ENCODE measurements around the gene CNOT3.
"Not testable (repeated sequence)": the region's sequence is repeated elsewhere in the genome, so short reads cannot be mapped to it uniquely, and the experiment has no call there.

The CNOT3 gene

GRCh38 chr19:54172471-54173358, 35.2 kb downstream of the CNOT3 start, which contains the start of gene TMC4:
Gene TMC4, minus strand, starts transcription at chr19:54173160. Its CDS starts 43 bp downstream, at chr19:54173117.
- DNase-seq = peak in 3 of 4 experiments; percentile 30 to 40 (median 39)

DNA sequence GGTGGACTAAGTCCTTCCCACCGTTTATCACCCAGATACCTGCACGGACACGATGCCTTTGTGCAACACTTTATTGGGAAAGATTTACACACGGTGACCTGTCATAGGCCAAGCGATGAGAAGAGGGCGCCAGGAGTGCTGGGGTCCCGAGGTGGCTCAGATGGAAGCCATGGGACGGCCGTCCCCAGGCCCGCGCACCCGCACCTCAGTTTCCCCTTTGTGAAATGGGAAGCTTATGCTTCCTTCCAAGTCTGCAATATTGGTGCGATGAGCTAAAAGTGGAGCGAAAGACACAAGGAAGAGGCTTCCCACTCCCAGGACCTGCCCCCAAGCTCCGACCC, 35.8 kb downstream of the CNOT3 start:
- DNase-seq = no peak

GRCh38 chr19:54173951-54174834, 36.6 kb downstream of the CNOT3 start:
- DNase-seq = no peak

- DNase-seq = peak in 2 of 4 experiments; percentile 35 to 46
Measured at GRCh38 chr19:54178581-54179261, 41.2 kb downstream of the CNOT3 start.

GRCh38 chr19:54179262-54179852, 41.8 kb downstream of the CNOT3 start:
- DNase-seq = no peak

GRCh38 chr19:54179921-54180461, 42.4 kb downstream of the CNOT3 start:
- peak in 3 of 4 experiments; percentile 39 to 43 (median 40) for DNase-seq

GRCh38 chr19:54180691-54181091, 43.1 kb downstream of the CNOT3 start:
- DNase-seq = no peak

GRCh38 chr19:54181894-54182293, 44.3 kb downstream of the CNOT3 start:
- not testable (repeated sequence) for DNase-seq

DNA sequence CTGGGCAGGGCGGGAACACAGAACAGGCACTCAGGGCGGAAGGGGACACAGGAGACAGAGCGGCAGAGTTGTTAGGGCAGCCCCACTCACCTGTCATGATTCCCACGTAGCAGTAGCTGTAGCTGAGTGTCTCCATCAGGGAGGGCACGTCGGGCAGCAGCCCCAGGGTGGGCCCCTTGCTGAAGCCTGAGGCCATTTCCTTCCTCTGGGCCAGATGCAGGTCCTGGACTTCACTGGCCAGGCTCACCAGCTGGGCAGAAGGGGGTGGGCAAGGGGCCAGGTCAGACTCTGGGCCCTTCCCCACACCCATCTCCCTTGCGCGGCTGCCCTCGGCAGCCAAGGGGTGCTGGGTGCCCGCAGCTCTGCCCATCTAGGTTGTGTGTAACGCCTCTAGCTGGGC, 45.9 kb downstream of the CNOT3 start:
- DNase-seq = no peak

DNA sequence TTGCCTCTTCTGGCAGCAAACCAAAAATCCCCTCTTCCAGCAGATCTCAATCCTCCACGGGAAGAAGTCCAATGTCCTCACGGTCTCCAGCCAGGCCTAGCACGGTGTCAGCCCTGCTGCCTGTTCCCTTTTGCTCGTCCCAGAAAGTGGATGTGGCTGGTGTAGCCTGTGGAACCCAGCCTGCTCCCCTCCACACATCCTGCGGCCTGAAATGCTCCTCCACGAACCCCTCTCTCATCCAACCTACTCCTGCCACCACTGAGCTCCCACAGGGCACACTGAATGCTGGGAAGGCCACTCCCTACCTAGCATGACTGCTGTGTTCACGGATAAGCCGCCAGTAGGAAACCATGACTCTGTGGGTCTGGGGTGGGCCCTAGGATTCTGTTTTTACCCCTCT, 48.8 kb downstream of the CNOT3 start:
- no peak for DNase-seq

- no peak for DNase-seq
Measured at GRCh38 chr19:54186934-54187381, 49.4 kb downstream of the CNOT3 start.

- DNase-seq = peak in 2 of 4 experiments; percentile 35 to 43
Measured at GRCh38 chr19:54188215-54188871, 50.8 kb downstream of the CNOT3 start.

- no peak for DNase-seq
Measured at GRCh38 chr19:54189145-54189734, 51.7 kb downstream of the CNOT3 start, which contains the start of gene MBOAT7. Gene MBOAT7, minus strand, starts transcription at chr19:54189580. Its CDS starts 1,072 bp downstream, at chr19:54188508.

- DNase-seq = peak; percentile 100
Measured at GRCh38 chr19:54189735-54190502, 52.4 kb downstream of the CNOT3 start.

- peak; percentile 100 for DNase-seq
Measured at GRCh38 chr19:54190503-54191010, 53.0 kb downstream of the CNOT3 start.

- DNase-seq = peak; percentile 89 to 97 (median 94)
Measured at GRCh38 chr19:54191011-54191810, 53.6 kb downstream of the CNOT3 start, which contains the start of gene TSEN34. Gene TSEN34, plus strand, starts transcription at chr19:54191308. Its CDS starts 57 bp downstream, at chr19:54191365.

DNA sequence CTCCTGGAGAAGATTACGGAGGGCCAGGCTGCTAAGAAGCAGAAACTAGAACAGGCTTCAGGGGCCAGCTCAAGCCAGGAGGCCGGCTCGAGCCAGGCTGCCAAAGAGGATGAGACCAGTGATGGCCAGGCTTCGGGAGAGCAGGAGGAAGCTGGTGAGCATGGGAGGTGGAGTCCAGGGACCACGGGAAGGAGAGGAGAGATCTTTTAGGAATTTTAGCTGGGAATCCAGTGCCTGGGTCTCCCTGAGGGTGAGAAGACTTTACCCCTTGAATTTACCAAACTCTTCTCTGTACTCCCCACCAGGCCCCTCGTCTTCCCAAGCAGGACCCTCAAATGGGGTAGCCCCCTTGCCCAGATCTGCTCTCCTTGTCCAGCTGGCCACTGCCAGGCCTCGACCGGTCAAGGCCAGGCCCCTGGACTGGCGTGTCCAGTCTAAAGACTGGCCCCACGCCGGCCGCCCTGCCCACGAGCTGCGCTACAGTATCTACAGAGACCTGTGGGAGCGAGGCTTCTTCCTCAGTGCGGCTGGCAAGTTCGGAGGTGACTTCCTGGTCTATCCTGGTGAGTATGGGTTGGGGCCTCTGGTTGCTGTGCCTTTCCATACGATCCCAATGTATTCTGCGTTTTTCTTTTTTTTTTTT, 54.4 kb downstream of the CNOT3 start:
- DNase-seq = peak in 2 of 4 experiments; percentile 28 to 42

DNA sequence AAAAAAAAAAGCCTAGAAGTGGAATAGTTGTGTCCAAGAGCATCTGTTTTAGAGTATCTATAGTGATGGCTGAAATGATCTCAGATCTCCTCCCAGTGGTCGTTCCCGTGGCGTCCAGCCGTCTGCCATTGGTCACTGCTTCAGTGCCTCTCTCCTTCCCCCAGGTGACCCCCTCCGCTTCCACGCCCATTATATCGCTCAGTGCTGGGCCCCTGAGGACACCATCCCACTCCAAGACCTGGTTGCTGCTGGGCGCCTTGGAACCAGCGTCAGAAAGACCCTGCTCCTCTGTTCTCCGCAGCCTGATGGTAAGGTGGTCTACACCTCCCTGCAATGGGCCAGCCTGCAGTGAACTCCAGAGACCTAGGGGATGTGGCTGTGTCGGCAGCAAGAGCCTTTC, 55.4 kb downstream of the CNOT3 start:
- DNase-seq = no peak

All from suppressor macrophage (primary cell).